Embryonic facial prominence (tissue), 1 donor: ENCODE data around the gene PTGES2.

Source experiments
- DNase-seq: peaks from one replicate; pipeline ENCODE4 v3.0.0-alpha.2; 2016; ENCODE audit errors: extremely low spot score

PTGES2 gene

DNA sequence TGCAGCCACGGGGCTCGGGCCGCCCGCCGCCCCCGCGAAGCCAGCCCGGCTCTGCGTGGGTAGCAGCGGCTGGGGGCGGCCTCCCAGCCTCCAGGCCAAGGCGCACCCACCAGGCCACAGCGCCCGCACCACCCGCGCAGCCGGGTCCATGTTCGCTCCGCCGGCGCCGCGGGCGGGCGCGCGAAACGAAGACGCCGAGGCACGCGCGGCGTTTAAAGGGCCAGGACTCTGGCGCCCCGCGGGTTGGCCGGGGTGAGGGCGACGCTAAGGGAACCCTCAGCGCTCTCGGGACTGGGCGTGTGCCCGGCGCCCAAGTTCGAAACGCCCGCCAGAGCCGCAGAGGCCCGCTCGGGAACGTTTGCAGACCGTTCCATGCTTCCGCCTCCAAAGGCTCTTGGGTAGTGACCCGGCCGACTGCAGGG, at the start of gene PTGES2:
Gene PTGES2 (minus strand): TSS at position 162 of the 422 bp plus-strand sequence. CDS start 12 bp downstream, at position 150.
- DNase-seq: no peak

- DNase-seq: no peak
Observed at GRCh38 chr9:128175726-128176125, 48.2 kb upstream of the PTGES2 start.

DNA sequence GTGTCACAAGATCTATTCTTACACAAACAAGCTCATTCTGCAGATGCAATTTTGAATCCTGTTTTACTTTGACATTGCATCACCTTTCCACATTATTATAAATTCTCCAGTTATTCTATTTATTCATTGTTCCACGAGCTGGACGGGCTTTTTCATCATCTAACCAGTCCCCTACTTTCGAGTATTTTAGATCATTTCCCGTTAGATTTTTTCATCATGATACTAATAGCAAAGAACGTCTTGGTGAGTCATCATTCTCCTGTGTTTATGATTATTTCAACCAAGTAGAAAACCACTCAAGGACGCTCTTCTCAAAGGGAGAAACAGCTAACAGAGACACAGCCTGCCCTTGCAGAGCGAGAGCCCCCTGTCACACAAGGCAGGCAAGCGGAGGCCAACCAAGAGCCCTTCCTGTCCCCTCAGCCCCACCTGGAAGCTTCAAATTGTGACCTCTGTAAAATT, 47.6 kb upstream of the PTGES2 start:
- no peak for DNase-seq

DNA sequence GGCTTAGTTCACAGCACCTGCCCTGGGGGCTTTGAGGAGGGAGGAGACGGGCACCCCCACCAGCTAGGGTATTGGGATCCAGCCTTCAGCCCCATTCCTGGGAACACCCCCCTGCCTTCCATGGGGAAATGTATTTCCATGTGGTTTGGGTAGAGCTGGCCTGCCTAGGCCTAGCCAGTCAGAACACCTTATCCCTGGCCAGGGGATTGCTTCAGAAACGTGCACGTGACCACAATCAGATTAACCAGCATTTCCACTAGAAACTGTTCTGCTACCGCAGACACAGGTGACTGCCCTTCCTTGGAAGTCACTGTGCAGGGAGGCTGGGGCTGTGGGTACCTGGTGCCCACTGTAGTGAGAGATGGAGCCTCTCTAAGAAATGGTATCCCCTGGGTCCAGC, 46.5 kb upstream of the PTGES2 start:
- no peak for DNase-seq

DNA sequence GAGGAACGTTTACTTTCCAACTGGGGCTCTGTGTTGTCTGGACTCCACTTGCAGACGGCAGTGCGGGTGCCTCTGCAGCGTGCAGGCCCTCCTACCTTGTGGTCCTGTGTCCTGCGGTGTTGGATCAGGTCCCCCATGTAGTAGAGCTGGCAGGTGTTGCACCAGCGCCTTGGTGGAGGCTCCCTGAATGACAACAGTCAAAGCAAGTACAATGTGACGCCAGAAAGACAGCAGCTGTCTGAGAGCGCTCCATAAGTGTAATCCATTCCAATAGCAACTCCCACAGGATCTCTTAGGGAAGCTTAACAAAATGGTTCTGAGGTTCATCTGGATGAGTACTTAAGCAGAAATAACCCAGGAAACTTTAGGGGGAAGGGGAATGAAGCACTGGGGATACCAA, 42.4 kb upstream of the PTGES2 start:
- no peak for DNase-seq

- no peak for DNase-seq
Observed at GRCh38 chr9:128169492-128169891, 42.0 kb upstream of the PTGES2 start.

- DNase-seq: no peak
Observed at GRCh38 chr9:128168731-128169308, 41.3 kb upstream of the PTGES2 start.

- no peak for DNase-seq
Observed at GRCh38 chr9:128167209-128167608, 39.7 kb upstream of the PTGES2 start.

DNA sequence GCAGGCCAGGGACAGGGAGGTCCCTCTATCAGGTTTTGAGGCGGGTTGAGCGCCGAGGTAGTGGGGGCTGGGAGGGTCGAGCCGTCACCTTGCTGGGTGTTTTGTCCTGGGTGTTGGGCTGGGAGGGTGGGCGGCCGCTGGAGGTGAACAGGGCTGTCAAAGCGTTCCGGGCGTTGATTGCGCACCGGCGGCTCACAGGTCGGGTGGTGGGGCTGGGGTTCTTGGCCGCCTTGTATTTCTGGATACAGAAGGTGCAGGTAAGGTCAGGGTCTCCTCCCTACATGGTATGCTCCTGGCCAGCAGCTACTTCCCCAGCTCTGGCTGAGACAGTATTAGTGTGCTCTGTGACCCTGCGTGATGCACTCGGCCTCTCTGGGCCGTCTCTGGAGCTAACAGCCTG, 38.6 kb upstream of the PTGES2 start:
- no peak for DNase-seq

DNA sequence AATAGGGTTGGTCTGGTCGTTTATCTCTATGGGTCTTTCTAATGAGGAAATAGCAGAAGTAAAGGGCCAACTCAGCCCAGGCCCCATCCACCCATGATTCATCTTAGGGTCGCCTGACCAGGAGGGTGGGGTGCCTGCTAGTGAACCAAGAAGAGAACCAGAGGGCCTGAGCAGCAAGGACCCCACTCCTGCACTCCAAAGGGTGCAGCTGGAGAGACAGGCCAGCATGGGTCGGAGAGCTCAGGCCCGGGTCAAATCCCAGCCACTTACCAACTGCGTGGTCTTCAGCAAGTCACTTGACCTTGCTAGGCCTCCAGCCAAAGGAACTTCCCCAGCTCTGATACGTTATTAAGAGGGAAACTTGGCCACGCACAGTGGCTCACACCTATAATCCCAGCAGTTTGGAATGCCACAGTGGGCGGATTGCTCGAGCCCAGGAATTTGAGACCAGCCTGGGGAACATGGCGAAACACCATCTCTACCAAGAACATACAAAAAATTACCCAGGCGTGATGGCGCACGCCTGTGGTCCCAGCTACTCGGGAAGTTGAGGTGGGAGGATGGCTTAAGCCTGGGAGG, 36.9 kb upstream of the PTGES2 start:
- DNase-seq: no peak

DNA sequence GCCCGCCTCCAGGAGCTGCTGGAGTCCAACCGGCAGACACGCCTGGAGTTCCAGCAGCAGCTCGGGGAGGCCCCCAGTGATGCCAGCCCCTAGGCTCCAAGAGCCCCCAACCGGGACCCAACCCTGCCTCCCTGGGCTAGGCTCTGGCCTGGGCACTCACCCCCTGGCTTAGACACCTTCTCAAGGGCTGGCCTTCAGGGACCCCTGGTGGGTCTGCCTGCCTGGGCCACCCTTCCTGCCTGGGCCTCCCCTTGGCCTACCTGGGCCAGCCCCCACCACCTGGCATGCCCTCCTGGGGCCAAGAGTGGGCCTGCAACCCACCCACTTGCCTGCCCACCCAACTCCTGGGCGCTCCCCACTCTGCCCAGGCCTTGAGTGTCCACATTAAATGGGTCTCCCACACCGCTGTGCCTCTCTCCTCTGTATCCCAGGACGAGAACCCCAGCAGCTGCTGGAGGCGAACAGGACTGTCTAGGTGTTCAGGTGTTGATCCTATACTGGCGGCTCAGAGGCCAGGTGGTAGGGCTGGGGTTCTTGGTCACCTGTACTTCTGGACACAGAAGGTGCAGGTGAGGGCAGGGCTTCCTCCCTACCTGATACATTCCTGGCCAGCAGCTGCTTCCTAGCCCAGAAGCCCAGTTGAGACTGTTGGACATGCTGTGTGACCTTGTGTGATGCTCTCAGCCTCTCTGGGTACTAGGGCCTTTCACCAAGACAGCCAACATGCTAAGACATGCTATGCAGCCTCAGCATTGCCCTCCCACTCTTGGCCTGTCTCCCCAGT, 36.2 kb upstream of the PTGES2 start:
- no peak for DNase-seq

- no peak for DNase-seq
Observed at GRCh38 chr9:128163027-128163515, 35.5 kb upstream of the PTGES2 start.

- DNase-seq: no peak
Observed at GRCh38 chr9:128162215-128163026, 34.9 kb upstream of the PTGES2 start.

DNA sequence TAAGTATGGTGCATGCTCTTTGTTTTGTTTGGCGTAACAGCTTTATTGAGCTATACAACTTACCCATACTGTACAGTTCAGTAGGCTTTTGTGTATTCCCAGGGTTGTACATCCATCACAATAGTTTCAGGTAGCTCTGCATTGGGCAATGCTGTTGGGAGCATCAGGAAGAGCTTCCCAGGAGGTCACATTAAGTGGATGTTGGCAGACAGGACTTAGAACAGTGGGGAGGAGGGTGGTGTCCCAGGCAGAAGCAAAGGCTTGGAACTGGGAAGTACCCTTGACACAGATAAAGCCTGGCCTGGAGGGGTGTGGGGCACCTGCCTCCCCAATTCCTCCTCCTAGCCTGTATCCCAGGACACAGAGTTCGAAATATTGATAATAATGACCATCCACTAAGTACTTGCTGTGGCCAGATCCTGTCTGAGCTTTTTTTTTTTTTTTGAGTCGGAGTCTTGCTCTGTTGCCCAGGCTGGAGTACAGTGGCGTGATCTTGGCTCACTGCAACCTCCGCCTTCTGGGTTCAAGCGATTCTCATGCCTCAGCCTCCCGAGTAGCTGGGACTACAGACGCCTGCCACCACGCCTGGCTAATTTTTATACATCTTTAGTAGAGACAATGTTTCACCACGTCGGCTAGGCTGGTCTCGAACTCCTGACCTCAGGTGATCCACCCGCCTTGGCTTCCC, 33.8 kb upstream of the PTGES2 start:
- no peak for DNase-seq

DNA sequence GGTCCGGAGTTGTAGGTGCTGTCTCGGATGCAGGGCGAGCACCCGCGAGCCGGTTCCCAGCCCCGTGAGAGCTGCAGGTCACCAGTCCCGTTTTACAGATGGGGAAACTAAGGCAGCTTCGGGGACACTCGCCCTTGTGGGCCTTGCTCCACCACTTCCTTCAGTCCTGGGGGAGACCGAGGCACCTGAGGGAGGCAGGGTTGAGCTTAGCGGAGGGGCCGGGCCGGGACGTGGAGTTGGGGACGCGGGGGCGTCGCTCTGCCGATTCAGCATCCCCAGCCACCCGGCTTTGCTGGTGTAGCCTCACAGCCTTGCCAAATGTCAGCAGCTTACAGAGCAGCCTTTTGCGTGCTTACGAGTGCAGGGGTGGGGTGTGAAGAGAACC, 33.1 kb upstream of the PTGES2 start:
- no peak for DNase-seq

- DNase-seq: peak; percentile 90
Observed at GRCh38 chr9:128159784-128160602, 32.5 kb upstream of the PTGES2 start, which contains the start of gene BBLN. BBLN (plus strand) TSS chr9:128160265; CDS start chr9:128160408, 143 bp downstream.

DNA sequence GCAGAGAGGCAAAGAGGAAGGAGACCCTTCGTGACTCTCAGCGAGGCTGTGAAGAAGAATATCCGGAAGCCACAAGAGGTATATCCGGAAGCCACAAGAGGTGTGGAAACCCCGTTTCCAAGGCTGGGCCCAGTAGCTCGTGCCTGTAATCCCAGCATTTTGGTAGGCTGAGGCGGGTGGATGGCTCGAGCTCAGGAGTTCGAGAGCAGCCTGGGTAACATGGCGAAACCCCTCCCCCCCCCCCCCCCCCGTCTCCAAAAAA, 31.9 kb upstream of the PTGES2 start:
- no peak for DNase-seq

- no peak for DNase-seq
Observed at GRCh38 chr9:128155736-128156500, 28.4 kb upstream of the PTGES2 start.

- no peak for DNase-seq
Observed at GRCh38 chr9:128153947-128154695, 26.6 kb upstream of the PTGES2 start.
